ENCODE results near the gene TICRR.

Gene TICRR

DNA sequence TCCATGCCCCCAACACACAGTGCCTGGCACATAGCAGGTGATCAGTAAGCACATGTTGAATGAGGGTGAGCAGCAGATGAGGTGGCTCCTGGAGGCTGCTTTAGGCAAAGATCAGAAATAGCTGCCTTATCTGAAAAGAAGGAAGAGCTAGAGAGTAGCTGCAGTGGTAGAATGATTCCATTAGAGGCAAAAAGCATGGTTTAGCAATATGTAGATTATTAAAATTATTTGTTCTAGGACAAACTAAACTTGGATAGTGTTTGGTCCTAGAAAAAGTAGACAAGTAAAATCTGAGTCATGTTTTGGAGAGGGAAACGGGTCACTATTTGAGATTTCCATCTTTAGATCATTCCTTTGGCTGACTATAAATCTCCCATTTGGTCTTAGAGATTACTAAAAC lies 47.9 kb downstream of the TICRR start:
- no peak overlapping the region for H3K27ac ChIP-seq

DNA sequence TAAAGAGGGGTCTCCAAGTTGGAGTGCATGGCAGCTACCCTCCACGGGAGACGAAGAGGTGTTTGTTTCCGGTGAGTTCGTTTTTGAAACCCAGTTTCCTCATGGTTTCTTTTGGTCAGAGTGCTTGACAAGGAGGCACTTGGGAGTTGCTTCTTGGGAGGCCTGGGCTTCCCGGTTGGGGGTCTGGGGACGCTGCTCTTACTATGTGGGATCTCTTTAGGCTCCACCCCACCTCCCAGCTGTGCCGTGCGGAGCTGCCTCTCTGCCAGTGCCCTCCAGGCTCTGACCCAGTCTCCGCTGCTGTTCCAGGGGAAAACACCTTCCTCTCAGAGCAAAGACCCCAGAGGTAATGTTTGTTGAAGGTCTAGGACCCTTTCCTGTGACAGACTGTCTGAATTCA lies 50.4 kb downstream of the TICRR start:
- H3K27ac ChIP-seq, result no peak overlapping the region
- TF ChIP-seq, protein P1, sequence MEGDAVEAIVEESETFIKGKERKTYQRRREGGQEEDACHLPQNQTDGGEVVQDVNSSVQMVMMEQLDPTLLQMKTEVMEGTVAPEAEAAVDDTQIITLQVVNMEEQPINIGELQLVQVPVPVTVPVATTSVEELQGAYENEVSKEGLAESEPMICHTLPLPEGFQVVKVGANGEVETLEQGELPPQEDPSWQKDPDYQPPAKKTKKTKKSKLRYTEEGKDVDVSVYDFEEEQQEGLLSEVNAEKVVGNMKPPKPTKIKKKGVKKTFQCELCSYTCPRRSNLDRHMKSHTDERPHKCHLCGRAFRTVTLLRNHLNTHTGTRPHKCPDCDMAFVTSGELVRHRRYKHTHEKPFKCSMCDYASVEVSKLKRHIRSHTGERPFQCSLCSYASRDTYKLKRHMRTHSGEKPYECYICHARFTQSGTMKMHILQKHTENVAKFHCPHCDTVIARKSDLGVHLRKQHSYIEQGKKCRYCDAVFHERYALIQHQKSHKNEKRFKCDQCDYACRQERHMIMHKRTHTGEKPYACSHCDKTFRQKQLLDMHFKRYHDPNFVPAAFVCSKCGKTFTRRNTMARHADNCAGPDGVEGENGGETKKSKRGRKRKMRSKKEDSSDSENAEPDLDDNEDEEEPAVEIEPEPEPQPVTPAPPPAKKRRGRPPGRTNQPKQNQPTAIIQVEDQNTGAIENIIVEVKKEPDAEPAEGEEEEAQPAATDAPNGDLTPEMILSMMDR (IDR thresholded peaks at IDR 0.05), result no peak
- no peak for TF ChIP-seq ZFX (IDR thresholded peaks at IDR 0.05; ENCODE audit: borderline replicate concordance)

More for the DNA sequence above, 47.9 kb downstream of the TICRR start:
- TF ChIP-seq ZFX (IDR thresholded peaks at IDR 0.05; ENCODE audit: borderline replicate concordance), result no peak
- TF ChIP-seq, protein P1 (IDR thresholded peaks at IDR 0.05), result no peak

DNA sequence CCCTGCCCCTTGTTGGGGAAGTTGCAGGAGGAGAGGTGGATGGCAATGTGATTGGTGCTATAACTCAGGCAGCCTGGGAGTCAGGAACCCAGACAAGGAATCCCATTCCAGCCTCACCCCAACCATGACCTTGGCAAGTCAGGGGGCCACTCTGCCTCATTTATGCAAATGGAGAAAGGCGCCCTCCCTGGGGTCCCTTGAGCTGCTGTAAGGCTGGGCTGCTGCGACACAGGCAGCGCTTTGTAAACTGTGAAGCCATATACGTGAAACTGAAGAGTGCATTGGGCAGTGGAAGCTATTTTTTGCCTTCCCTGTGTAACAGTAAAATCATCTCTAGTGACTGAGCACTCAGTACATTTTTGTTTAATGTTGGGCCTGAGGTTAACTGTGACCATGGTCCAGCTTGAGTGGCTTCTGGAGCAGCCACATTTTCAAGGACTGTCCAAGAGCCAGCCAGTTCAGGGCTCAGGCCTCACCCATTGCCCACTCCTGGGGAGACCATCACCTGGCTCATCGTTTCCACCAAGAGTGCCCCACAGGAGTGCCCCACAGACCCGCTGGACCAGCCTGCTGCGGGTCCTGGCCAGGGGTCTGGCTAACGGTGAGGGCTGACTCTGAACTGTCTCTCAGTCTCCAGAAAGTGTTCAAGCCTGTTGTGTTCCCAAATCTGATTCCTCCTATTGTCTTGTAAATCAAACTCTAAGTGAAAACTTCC lies 52.1 kb downstream of the TICRR start:
- H3K27ac ChIP-seq, result no peak overlapping the region
- TF ChIP-seq, protein P1 (IDR thresholded peaks at IDR 0.05), result no peak
- TF ChIP-seq ZFX (IDR thresholded peaks at IDR 0.05; ENCODE audit: borderline replicate concordance), result no peak

DNA sequence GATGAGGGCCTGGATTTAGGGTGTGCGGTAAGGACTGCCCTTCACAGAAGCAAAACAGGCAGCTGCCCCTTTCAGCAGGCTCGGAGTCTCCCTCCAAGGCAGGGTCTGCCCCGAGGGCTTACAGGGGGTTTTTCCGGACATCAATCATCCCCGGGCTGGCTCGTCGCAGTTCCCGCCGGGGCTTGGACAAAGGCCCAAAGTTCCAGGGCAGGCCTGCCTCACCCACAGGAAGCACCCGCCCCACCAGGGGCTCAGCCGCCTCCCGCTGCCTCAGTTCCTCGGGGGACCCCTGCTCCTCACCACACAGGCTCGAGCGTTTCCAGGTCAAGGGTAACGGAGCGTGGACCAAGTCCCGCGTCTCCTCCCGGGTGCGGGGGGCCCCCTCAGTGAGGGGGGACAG lies 53.0 kb downstream of the TICRR start:
- TF ChIP-seq, protein P1 (IDR thresholded peaks at IDR 0.05), result no peak
- TF ChIP-seq ZFX (IDR thresholded peaks at IDR 0.05; ENCODE audit: borderline replicate concordance), result no peak
- no peak overlapping the region for H3K27ac ChIP-seq

DNA sequence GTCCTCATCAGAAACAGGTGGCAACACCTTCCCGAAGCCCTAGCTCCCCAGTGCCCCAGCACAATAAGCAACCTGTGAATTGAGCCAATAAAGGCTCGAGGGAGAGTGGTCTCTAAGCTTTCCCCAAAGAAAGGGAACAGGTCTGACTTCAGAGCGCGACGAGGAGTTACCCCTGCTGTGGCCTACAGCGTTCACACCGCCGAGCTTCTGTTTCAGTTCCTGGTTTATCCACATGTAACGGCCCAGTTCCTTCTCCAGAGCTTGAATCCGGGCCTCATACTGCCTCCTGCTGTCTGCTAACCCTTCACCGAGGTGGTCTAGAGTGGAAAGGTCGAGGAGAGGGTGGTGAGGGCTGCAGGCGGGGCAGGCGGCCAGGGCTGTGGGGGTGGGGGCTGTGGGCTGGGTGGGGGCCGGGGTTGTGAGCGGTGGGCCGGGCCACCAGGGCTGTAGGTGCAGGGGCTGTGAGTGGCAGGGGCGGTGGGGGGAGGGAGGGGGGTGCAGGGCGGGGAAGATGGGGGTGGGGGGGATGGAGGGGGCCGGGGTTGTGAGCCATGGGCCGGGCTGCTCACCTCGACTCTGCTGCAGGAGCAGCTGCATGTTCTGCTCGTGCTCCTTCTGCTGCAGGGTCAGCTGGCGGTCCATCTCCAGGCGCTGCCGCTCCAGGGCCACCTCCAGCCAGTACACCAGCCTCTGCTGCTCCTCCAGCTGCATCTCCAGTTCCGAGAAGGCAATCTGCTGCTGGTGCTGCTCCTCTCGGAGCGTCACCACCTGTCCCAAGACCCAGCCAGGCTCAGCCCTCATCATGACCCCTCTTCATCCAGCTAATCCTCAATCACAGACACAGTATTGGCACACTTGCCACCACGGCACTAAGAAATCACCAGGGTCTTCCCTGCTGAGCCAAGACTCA lies 53.8 kb downstream of the TICRR start:
- TF ChIP-seq ZFX (IDR thresholded peaks at IDR 0.05; ENCODE audit: borderline replicate concordance), result no peak
- H3K27ac ChIP-seq, result no peak overlapping the region

DNA sequence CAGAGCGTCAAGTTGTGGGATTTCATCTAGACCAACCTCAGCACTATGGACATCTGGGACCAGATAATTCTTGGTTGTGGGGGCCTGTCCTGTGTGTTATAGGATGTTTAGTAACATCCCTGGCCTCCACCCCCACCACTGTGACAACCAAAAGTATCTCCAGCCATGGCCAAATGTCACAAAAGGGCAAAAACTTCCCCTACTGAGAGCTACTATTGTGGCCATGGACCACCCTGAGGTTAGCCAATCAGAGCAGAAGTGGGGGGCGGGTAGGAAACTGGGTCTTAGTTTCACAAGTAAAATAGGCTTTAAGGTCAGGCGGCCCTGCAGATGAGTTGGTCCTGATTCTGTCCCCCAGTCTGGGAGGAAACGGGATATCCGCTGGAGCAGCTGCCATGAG lies 54.6 kb downstream of the TICRR start:
- no peak for TF ChIP-seq ZFX (IDR thresholded peaks at IDR 0.05; ENCODE audit: borderline replicate concordance)
- TF ChIP-seq, protein P1 (IDR thresholded peaks at IDR 0.05), result no peak
- H3K27ac ChIP-seq, result no peak overlapping the region

DNA sequence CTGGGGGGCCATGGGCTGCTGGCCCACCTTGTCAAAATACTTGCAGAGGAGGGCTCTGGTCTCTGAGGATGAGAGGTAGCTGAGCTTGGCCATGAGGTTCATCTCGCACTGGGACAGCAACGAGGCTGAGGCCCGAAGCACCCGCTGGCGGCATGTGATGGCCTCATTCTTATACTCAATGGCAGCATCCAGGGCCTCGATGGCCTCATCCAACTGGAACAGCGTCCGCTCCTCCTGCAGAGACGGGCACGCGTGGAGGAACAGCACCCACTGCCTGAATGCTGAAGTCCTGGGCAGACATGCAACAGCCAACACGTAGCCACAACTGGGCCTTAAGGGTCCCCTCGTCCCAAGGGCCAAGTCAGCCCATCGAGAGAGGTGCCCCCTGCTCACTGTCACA lies 55.0 kb downstream of the TICRR start:
- no peak for TF ChIP-seq ZFX (IDR thresholded peaks at IDR 0.05; ENCODE audit: borderline replicate concordance)
- TF ChIP-seq, protein P1 (IDR thresholded peaks at IDR 0.05), result no peak
- no peak overlapping the region for H3K27ac ChIP-seq

All from 22Rv1 (cell line).